OCI-LY7 (cell line): ENCODE data around the gene TMPRSS11B. TPM values are rescaled to one million over a fixed set of nuclear protein-coding genes. Genes with fewer than 3 reads are reported as not detected.
"Not testable (repeated sequence)": the region's sequence is repeated elsewhere in the genome, so short reads cannot be mapped to it uniquely, and the experiment has no call there.

Source experiments
- BruUV-seq: library from RNA; stranded (reverse); fragments of 400-500 nt; replicated peaks from 2 replicates; lab custom pipeline; 2021; lab: Mats Ljungman, UMichigan
- CTCF ChIA-PET: fragments of 300-600 bp; sonication (Branson Sonifier 250); formaldehyde crosslinking; loops from one replicate; lab custom pipeline; 2022; ENCODE audit warnings: antibody characterized with exemption; ENCODE audit not compliant: unreplicated experiment; lab: Charles Lee
- POLR2A ChIA-PET: fragments of 300-600 bp; sonication (Branson Sonifier 250); formaldehyde crosslinking; loops from one replicate; lab custom pipeline; 2022; ENCODE audit warnings: antibody characterized with exemption; lab: Charles Lee
- DNase-seq: peaks from one replicate; pipeline ENCODE4 v3.0.0-alpha.2; 2015; ENCODE audit warnings: low spot score
- H2AFZ ChIP-seq: fragments of 200-600 bp; sonication (generic), shearing (Covaris generic); 2 replicates; pipeline ENCODE4 v1.6.1; 2014; ENCODE audit warnings: mild to moderate bottlenecking, antibody characterized with exemption, low read length, moderate library complexity
- H3K27ac ChIP-seq: fragments of 200-600 bp; sonication (generic); 2 replicates; pipeline ENCODE4 v1.5.1; 2014; ENCODE audit warnings: mixed run types, low read depth, mild to moderate bottlenecking, moderate library complexity, low read length, inconsistent platforms; ENCODE audit not compliant: poor library complexity, severe bottlenecking
- H3K36me3 ChIP-seq: fragments of 200-600 bp; sonication (generic); 2 replicates; pipeline ENCODE4 v1.6.1; 2014; ENCODE audit warnings: mild to moderate bottlenecking, antibody characterized with exemption, low read length, moderate library complexity, mixed read lengths; ENCODE audit not compliant: insufficient read depth
- H3K4me1 ChIP-seq: fragments of 200-600 bp; sonication (generic); 2 replicates; pipeline ENCODE4 v1.5.1; 2014; ENCODE audit warnings: mild to moderate bottlenecking, low read length; ENCODE audit not compliant: insufficient read depth, poor library complexity, severe bottlenecking
- H3K4me2 ChIP-seq: fragments of 200-600 bp; sonication (generic); 2 replicates; pipeline ENCODE4 v1.6.1; 2014; ENCODE audit warnings: mild to moderate bottlenecking, low read length
- H3K4me3 ChIP-seq: fragments of 200-600 bp; sonication (generic); 2 replicates; pipeline ENCODE4 v1.5.1; 2014; ENCODE audit warnings: mild to moderate bottlenecking, low read depth, low read length; ENCODE audit not compliant: poor library complexity, severe bottlenecking
- H3K79me2 ChIP-seq: fragments of 200-600 bp; sonication (generic); 2 replicates; pipeline ENCODE4 v1.6.1; 2016; ENCODE audit warnings: low read depth, mild to moderate bottlenecking, low read length, moderate library complexity, mixed read lengths; ENCODE audit not compliant: insufficient read depth
- H3K9me2 ChIP-seq: fragments of 200-600 bp; sonication (generic); 2 replicates; pipeline ENCODE4 v1.6.1; 2016; ENCODE audit warnings: mild to moderate bottlenecking, low read length, mixed read lengths; ENCODE audit not compliant: insufficient read depth
- H3K9me3 ChIP-seq: fragments of 200-600 bp; sonication (generic); 2 replicates; pipeline ENCODE4 v1.6.1; 2014; ENCODE audit warnings: mild to moderate bottlenecking, mixed run types, low read length, mixed read lengths
- H4K20me1 ChIP-seq: fragments of 200-600 bp; sonication (generic); 2 replicates; pipeline ENCODE4 v1.6.1; 2014; ENCODE audit warnings: mild to moderate bottlenecking, antibody characterized with exemption, low read length, moderate library complexity, mixed read lengths; ENCODE audit not compliant: insufficient read depth
- EZH2phosphoT487 ChIP-seq: fragments of 200-600 bp; sonication (generic); IDR thresholded peaks from 2 replicates; pipeline ENCODE4 v1.6.1; 2018; ENCODE audit warnings: low read depth, borderline replicate concordance, mild to moderate bottlenecking, mixed run types, antibody characterized with exemption, low read length, moderate library complexity, mixed read lengths
- intact Hi-C: fragments of 100-400 bp; cut with micrococcal nuclease; formaldehyde crosslinking; loops from one replicate; pipeline ENCODE4 v1.10.0; 2022; ENCODE audit not compliant: unreplicated experiment
- total RNA-seq, 2 experiments: library from RNA; depleted of rRNA in 1 of 2; stranded (reverse); fragments of >200 nt in 1 of 2; shearing (Covaris generic) in 1 of 2; gene quantifications; 2 replicates each; pipeline ENCODE4 v1.2.3, GENCODE V29; 2014 to 2022
- TF ChIP-seq, protein P1 (sequence below): fragments of 200-600 bp; sonication (generic); conservative IDR thresholded peaks from 2 replicates; pipeline ENCODE4 v1.5.1; 2014; ENCODE audit warnings: mild to moderate bottlenecking, antibody characterized with exemption, low read length, moderate library complexity, mixed read lengths

Gene TMPRSS11B
- total RNA-seq, 2 experiments from 2014 or later, result not detected

DNA sequence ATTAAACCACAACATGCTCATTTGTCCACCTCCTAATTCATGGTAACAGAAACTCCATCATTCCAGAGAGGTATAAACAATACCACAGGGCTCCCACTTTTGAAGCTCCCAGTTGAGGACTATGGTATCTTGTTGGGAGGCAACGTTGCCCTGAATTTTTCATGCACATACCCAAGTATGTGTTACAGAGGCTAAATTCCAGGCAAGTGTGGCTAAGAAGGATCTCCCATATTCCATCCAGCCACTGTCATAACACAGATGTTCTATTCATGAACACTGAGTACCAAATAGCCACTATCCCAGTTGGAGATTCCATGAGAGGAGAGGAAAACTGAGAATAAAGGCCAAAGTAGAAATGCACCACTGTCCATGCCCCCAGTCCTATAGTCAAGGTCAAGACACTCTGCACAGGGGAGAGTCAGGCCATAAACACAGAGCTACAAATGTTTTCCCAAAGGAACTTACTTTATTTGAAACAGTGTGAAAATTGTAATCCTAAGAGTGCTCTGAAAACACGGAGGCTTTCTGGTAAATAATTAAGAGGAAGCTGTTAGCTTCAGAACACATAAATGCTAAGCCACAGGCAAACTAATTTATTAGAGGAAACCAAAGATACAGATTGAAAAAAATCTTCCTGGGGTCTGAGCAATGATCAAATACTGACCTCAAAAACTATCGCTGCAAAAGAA, 42.4 kb upstream of the TMPRSS11B start:
- Histone ChIP-seq H2AFZ (no peak overlapping the region), H3K79me2 (no peaks in the 10 kb centered on the region), H3K4me1 (no peaks in the 10 kb centered on the region), H3K4me2 (no peak overlapping the region), H3K9me3 (no peaks in the 10 kb centered on the region), H3K9me2 (no peaks in the 10 kb centered on the region), H3K36me3 (no peaks in the 10 kb centered on the region), H3K4me3 (no peak overlapping the region), H4K20me1 (no peaks in the 10 kb centered on the region), H3K27ac (no peak overlapping the region)
- DNase-seq, result no peak
- BruUV-seq, result no TSS peak
- ChIA-PET CTCF (no interaction called here), POLR2A (no interaction called here)
- no peak for TF ChIP-seq EZH2phosphoT487
- TF ChIP-seq, protein P1, sequence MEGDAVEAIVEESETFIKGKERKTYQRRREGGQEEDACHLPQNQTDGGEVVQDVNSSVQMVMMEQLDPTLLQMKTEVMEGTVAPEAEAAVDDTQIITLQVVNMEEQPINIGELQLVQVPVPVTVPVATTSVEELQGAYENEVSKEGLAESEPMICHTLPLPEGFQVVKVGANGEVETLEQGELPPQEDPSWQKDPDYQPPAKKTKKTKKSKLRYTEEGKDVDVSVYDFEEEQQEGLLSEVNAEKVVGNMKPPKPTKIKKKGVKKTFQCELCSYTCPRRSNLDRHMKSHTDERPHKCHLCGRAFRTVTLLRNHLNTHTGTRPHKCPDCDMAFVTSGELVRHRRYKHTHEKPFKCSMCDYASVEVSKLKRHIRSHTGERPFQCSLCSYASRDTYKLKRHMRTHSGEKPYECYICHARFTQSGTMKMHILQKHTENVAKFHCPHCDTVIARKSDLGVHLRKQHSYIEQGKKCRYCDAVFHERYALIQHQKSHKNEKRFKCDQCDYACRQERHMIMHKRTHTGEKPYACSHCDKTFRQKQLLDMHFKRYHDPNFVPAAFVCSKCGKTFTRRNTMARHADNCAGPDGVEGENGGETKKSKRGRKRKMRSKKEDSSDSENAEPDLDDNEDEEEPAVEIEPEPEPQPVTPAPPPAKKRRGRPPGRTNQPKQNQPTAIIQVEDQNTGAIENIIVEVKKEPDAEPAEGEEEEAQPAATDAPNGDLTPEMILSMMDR, result no peak
- intact Hi-C loops, result no loop called here

- intact Hi-C loops, result no loop called here
- Histone ChIP-seq H2AFZ (no peak overlapping the region), H3K9me2 (no peaks in the 10 kb centered on the region), H3K27ac (no peak overlapping the region), H3K4me1 (no peaks in the 10 kb centered on the region), H3K79me2 (no peaks in the 10 kb centered on the region), H3K4me2 (no peak overlapping the region), H3K36me3 (no peaks in the 10 kb centered on the region), H3K9me3 (no peaks in the 10 kb centered on the region), H4K20me1 (no peaks in the 10 kb centered on the region), H3K4me3 (no peak overlapping the region)
- no TSS peak for BruUV-seq
- TF ChIP-seq, protein P1, result no peak
- TF ChIP-seq EZH2phosphoT487, result no peak
- ChIA-PET CTCF (no interaction called here), POLR2A (no interaction called here)
- no peak for DNase-seq
These were observed 38.2 kb upstream of the TMPRSS11B start for GRCh38 chr4:68283714-68284113.

- intact Hi-C loops, result no loop called here
- Histone ChIP-seq H3K9me2 (no peaks in the 10 kb centered on the region), H3K79me2 (no peaks in the 10 kb centered on the region), H3K36me3 (no peaks in the 10 kb centered on the region), H3K4me3 (no peak overlapping the region), H3K9me3 (no peaks in the 10 kb centered on the region), H4K20me1 (no peaks in the 10 kb centered on the region), H2AFZ (no peak overlapping the region), H3K27ac (no peak overlapping the region), H3K4me1 (no peaks in the 10 kb centered on the region), H3K4me2 (no peak overlapping the region)
- TF ChIP-seq, protein P1, result no peak
- TF ChIP-seq EZH2phosphoT487, result no peak
- ChIA-PET POLR2A (no interaction called here), CTCF (no interaction called here)
- no TSS peak for BruUV-seq
- DNase-seq, result no peak
These were observed 37.6 kb upstream of the TMPRSS11B start for GRCh38 chr4:68283095-68283494.

GRCh38 chr4:68281796-68282740, 36.6 kb upstream of the TMPRSS11B start:
- H3K9me2 ChIP-seq, H3K9me3 ChIP-seq, BruUV-seq, H3K4me1 ChIP-seq, H3K27ac ChIP-seq, H3K4me3 ChIP-seq, intact Hi-C loops, DNase-seq, H2AFZ ChIP-seq, CTCF ChIA-PET, H3K79me2 ChIP-seq, H3K36me3 ChIP-seq, H4K20me1 ChIP-seq, POLR2A ChIA-PET, H3K4me2 ChIP-seq: not testable (repeated sequence)
